Embryonic facial prominence (tissue), 1 donor: ENCODE results near the gene KLRC1.
"Not testable (repeated sequence)": the region's sequence is repeated elsewhere in the genome, so short reads cannot be mapped to it uniquely, and the experiment has no call there.

Source experiments
- DNase-seq: peaks from one replicate; pipeline ENCODE4 v3.0.0-alpha.2; 2016; ENCODE audit errors: extremely low spot score

The KLRC1 gene

GRCh38 chr12:10453156-10453555 is at the start of gene KLRC1:
Gene KLRC1 (minus strand): TSS chr12:10453377. CDS start chr12:10451156, 2,221 bp downstream.
- DNase-seq, result no peak

GRCh38 chr12:10501030-10501429 is 47.9 kb upstream of the KLRC1 start:
- DNase-seq, result no peak

GRCh38 chr12:10498042-10498441 is 44.9 kb upstream of the KLRC1 start:
- no peak for DNase-seq

GRCh38 chr12:10497602-10498001 is 44.4 kb upstream of the KLRC1 start:
- DNase-seq, result no peak

- no peak for DNase-seq
Observed at GRCh38 chr12:10491766-10492165, 38.6 kb upstream of the KLRC1 start.

- not testable (repeated sequence) for DNase-seq
Observed at GRCh38 chr12:10487328-10487727, 34.2 kb upstream of the KLRC1 start.

- DNase-seq, result not testable (repeated sequence)
Observed at GRCh38 chr12:10481901-10482300, 28.7 kb upstream of the KLRC1 start.

GRCh38 chr12:10472808-10473207 is 19.6 kb upstream of the KLRC1 start:
- DNase-seq, result not testable (repeated sequence)

- no peak for DNase-seq
Observed at GRCh38 chr12:10469701-10470100, 16.5 kb upstream of the KLRC1 start.

GRCh38 chr12:10466311-10466710 is 13.1 kb upstream of the KLRC1 start:
- no peak for DNase-seq

- no peak for DNase-seq
Observed at GRCh38 chr12:10457760-10458159, 4.6 kb upstream of the KLRC1 start.

- DNase-seq, result no peak
Observed at GRCh38 chr12:10456856-10457255, 3.7 kb upstream of the KLRC1 start.

- DNase-seq, result no peak
Observed at GRCh38 chr12:10455766-10456165, 2.6 kb upstream of the KLRC1 start.

- no peak for DNase-seq
Observed at GRCh38 chr12:10454531-10454930, 1.4 kb upstream of the KLRC1 start.

- DNase-seq, result no peak
Observed at GRCh38 chr12:10448236-10448635, 4.9 kb downstream of the KLRC1 start.

GRCh38 chr12:10446052-10446451 is 7.1 kb downstream of the KLRC1 start:
- DNase-seq, result not testable (repeated sequence)

- DNase-seq, result not testable (repeated sequence)
Observed at GRCh38 chr12:10441144-10441543, 12.0 kb downstream of the KLRC1 start.

GRCh38 chr12:10439608-10440274 is 13.4 kb downstream of the KLRC1 start:
- not testable (repeated sequence) for DNase-seq

GRCh38 chr12:10437601-10438000 is 15.6 kb downstream of the KLRC1 start:
- DNase-seq, result not testable (repeated sequence)

GRCh38 chr12:10435816-10436215 is 17.4 kb downstream of the KLRC1 start, which contains the start of gene KLRC2:
Gene KLRC2 (minus strand): TSS chr12:10436010. CDS start chr12:10435986, 24 bp downstream.
- DNase-seq, result not testable (repeated sequence)

- not testable (repeated sequence) for DNase-seq
Observed at GRCh38 chr12:10430623-10431022, 22.6 kb downstream of the KLRC1 start.

- not testable (repeated sequence) for DNase-seq
Observed at GRCh38 chr12:10425938-10426337, 27.2 kb downstream of the KLRC1 start.

GRCh38 chr12:10424260-10424899 is 28.8 kb downstream of the KLRC1 start:
- DNase-seq, result not testable (repeated sequence)
